SK-N-SH treated with all-trans-retinoic acid at 6 μM for 48 hours (cell line): ENCODE data around the gene IGFBP2.

Source experiments
- RARB ChIP-seq: fragments of 250-450 bp; sonication (Bioruptor Pico); IDR thresholded peaks from 2 replicates; pipeline ENCODE4 v1.8.0; 2021; ENCODE audit warnings: mild to moderate bottlenecking, moderate library complexity
- TF ChIP-seq, protein P1 (sequence below): fragments of 250-450 bp; sonication (Bioruptor Pico); IDR thresholded peaks from 2 replicates; pipeline ENCODE4 v1.8.0; 2021; ENCODE audit warnings: low read depth, mild to moderate bottlenecking, moderate library complexity, borderline replicate concordance

GRCh38 chr2:216657086-216657855, 24.1 kb downstream of the IGFBP2 start:
- no peak for TF ChIP-seq RARB (CRISPR knock-in tag)
- TF ChIP-seq, protein P1, sequence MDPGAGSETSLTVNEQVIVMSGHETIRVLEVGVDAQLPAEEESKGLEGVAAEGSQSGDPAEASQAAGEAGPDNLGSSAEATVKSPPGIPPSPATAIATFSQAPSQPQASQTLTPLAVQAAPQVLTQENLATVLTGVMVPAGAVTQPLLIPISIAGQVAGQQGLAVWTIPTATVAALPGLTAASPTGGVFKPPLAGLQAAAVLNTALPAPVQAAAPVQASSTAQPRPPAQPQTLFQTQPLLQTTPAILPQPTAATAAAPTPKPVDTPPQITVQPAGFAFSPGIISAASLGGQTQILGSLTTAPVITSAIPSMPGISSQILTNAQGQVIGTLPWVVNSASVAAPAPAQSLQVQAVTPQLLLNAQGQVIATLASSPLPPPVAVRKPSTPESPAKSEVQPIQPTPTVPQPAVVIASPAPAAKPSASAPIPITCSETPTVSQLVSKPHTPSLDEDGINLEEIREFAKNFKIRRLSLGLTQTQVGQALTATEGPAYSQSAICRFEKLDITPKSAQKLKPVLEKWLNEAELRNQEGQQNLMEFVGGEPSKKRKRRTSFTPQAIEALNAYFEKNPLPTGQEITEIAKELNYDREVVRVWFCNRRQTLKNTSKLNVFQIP (CRISPR knock-in tag), result no peak
